HUES64 (cell line): ENCODE measurements around the gene TSPAN9.

Source experiments
- H3K27ac ChIP-seq: 2 replicates; pipeline ENCODE4 v1.7.0; 2013; ENCODE audit warnings: low read depth, low read length, inconsistent platforms
- H3K27me3 ChIP-seq: 2 replicates; pipeline ENCODE4 v1.6.1; 2013; ENCODE audit warnings: mild to moderate bottlenecking, low read length; ENCODE audit not compliant: insufficient read depth
- H3K36me3 ChIP-seq: 2 replicates; pipeline ENCODE4 v1.6.1; 2013; ENCODE audit warnings: mild to moderate bottlenecking, low read length; ENCODE audit not compliant: insufficient read depth
- H3K4me1 ChIP-seq: 2 replicates; pipeline ENCODE4 v1.6.1; 2013; ENCODE audit warnings: mild to moderate bottlenecking, low read length, moderate library complexity; ENCODE audit not compliant: insufficient read depth
- H3K4me3 ChIP-seq: 2 replicates; pipeline ENCODE4 v1.5.1; 2013; ENCODE audit warnings: mild to moderate bottlenecking, low read length, moderate library complexity
- H3K9ac ChIP-seq: 2 replicates; pipeline ENCODE4 v1.6.1; 2013; ENCODE audit warnings: mild to moderate bottlenecking, low read depth, low read length
- H3K9me3 ChIP-seq: 2 replicates; pipeline ENCODE4 v1.6.1; 2013; ENCODE audit warnings: low read depth, low read length; ENCODE audit not compliant: insufficient read depth
- WGBS: fragments of 150-250, 120-280 bp; methylation state at CpG from one replicate; pipeline ENCODE4 v1.1.7; 2013; ENCODE audit warnings: missing lambda C conversion rate; 5-methylcytosine and 5-hydroxymethylcytosine counted together

The TSPAN9 gene

GRCh38 chr12:3292677-3293412 lies 215.7 kb downstream of the TSPAN9 start:
- Histone ChIP-seq H3K4me3 (no peak overlapping the region), H3K27me3 (no peaks in the 10 kb centered on the region; the same call in 1 of the 2 replicates), H3K27ac (no peak overlapping the region), H3K4me1 (no peaks in the 10 kb centered on the region), H3K36me3 (no peaks in the 10 kb centered on the region), H3K9me3 (no peaks in the 10 kb centered on the region), H3K9ac (no peak overlapping the region)
- WGBS: 91% methylated on average over 12 of the region's 12 CpGs

DNA sequence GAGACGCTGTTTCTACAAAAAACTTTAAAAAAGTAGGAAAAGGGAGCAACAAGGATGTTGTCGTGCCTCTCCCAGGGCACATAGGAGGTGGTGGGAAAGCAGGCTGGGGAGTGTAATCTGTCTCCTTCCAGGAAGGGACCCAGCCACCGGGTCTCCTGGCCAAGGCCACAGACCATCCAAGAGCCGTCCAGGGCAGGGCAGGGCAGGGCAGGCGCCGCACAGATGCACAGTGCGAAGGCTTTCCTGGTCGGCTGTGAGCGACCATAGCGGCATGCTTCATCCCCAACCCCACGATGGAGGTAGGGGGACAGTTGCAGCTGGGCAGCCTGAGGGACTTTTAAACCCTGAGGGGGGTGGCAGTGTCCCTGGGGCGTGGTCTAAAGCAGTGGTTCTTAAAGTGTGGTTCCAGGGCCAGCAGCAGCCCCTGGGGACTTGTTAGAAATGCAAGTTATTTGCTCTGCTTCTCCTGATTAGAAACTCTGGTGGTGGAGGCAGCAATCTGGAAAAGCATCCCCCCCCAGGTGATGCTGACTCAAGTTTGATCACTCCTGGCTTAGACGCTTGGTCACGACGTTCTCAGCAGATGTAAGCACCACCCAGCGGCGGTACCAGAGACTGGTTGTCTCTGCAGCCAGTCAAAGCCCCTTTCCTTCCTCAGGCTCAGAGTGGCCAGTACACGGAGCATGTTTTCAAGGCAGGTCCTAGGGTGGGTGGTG lies 216.4 kb downstream of the TSPAN9 start:
- Histone ChIP-seq H3K27ac (no peak overlapping the region), H3K27me3 (no peaks in the 10 kb centered on the region; the same call in 1 of the 2 replicates), H3K36me3 (no peaks in the 10 kb centered on the region), H3K4me3 (no peak overlapping the region), H3K4me1 (no peaks in the 10 kb centered on the region), H3K9me3 (no peaks in the 10 kb centered on the region), H3K9ac (no peak overlapping the region)
- WGBS: 90% methylated on average over 18 of the region's 18 CpGs

DNA sequence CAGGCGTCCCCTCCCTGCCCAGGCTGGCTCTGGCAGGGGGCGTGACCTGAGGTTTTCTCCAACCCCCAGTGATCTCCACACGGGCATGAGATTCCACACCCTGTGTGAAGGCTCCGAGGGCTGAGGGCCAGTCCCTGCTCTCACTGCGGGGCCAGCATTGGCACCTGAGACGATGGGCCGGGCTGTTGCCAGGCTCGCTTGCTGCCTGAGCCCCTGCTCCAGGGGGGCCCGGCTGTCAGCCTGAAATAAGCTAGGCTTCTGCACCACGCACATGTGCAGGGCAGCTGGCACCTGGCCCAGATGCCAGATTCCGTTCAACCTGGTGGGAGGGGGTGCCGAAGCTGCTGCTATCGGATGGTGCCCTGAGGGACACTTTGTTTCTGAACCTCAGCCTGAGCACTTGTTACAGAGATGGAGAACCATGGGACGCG lies 217.3 kb downstream of the TSPAN9 start:
- Histone ChIP-seq H3K9ac (no peak overlapping the region), H3K27ac (no peak overlapping the region)

GRCh38 chr12:3295225-3295624 lies 218.0 kb downstream of the TSPAN9 start:
- Histone ChIP-seq H3K27ac (no peak overlapping the region), H3K4me3 (no peak overlapping the region), H3K9me3 (no peaks in the 10 kb centered on the region), H3K9ac (no peak overlapping the region), H3K4me1 (peaks cover 3% of the 10 kb centered on the region), H3K36me3 (no peaks in the 10 kb centered on the region), H3K27me3 (peaks cover 4% of the 10 kb centered on the region)
- WGBS: 96% methylated on average over 8 of the region's 8 CpGs

More for the DNA sequence above, 217.3 kb downstream of the TSPAN9 start:
- Histone ChIP-seq H3K36me3 (no peaks in the 10 kb centered on the region), H3K4me3 (no peak overlapping the region), H3K27me3 (peaks cover 4% of the 10 kb centered on the region), H3K4me1 (no peaks in the 10 kb centered on the region), H3K9me3 (no peaks in the 10 kb centered on the region)
- 85% methylated on average over 15 of the region's 15 CpGs for WGBS

DNA sequence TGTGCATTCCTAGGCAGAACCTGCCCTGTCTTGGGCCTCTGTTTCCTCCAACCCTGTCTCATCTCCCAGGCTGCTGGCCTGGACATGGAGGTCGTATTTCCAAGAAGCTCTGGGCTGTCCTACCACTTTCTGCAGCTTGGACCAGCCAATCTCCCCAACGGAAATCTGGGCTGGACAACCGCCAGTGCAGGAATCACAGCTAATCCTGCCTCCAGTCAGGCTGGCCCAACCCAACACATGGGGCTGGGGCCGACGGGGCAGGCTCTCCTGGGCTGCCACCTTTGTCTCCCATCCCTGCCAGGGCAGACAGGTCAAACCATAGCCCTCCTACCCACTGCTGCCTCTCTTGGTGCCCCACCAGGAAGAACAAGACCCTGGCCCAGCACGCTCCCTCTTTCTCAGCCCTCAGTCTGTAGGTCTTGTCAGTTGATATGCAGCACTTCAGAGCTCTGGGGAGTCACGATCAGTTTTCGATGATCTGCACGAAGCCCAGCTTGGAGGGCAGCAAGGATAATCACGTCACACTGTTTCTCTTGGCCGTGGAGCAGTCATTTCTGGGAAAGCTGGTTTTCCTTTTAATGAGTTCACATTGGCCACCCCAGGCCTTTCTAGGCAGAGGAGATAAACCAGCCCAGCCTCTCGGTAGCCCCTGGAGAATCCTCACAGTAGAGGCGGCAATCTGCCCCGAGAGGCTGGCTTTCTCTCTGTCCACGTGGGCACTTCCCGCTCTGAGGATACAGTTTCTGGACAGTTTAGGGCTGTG lies 218.6 kb downstream of the TSPAN9 start:
- peaks cover 5% of the 10 kb centered on the region for H3K4me1 ChIP-seq
- H3K36me3 ChIP-seq: no peaks in the 10 kb centered on the region
- no peaks in the 10 kb centered on the region for H3K9me3 ChIP-seq
- H3K27me3 ChIP-seq: peaks cover 4% of the 10 kb centered on the region
- no peak overlapping the region for H3K9ac ChIP-seq
- 90% methylated on average over 16 of the region's 16 CpGs for WGBS
- no peak overlapping the region for H3K4me3 ChIP-seq
- no peak overlapping the region for H3K27ac ChIP-seq

- no peaks in the 10 kb centered on the region for H3K9me3 ChIP-seq
- no peak overlapping the region for H3K27ac ChIP-seq
- peaks cover 5% of the 10 kb centered on the region for H3K4me1 ChIP-seq
- 93% methylated on average over 6 of the region's 6 CpGs for WGBS
- H3K36me3 ChIP-seq: no peaks in the 10 kb centered on the region
- H3K4me3 ChIP-seq: no peak overlapping the region
- H3K27me3 ChIP-seq: peaks cover 4% of the 10 kb centered on the region
- H3K9ac ChIP-seq: no peak overlapping the region
Observed at GRCh38 chr12:3296409-3296701, 219.2 kb downstream of the TSPAN9 start.

DNA sequence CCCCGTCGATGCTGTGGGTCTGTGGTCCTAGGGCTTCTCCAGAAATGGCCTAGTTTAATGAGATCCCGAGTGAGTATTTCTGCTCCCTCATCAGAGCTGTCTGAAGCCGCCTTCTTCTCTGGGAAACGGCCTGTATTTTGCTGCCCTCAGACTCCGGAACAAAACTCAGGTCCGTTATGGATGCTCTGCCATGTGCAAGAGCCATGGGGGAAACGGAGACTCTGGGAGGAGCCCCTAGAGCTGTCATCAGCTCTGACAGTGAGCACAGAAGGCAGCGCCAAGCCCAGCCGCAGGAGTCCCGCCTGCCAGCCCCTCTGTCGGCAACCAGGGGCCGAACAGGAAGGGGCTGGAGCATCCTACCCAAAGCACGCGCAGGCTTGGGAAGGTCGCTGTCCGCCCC lies 221.4 kb downstream of the TSPAN9 start:
- no peak overlapping the region for H3K4me3 ChIP-seq
- H3K27me3 ChIP-seq: peaks cover 4% of the 10 kb centered on the region
- WGBS: 83% methylated on average over 17 of the region's 17 CpGs
- no peak overlapping the region for H3K9ac ChIP-seq
- no peaks in the 10 kb centered on the region for H3K36me3 ChIP-seq
- H3K27ac ChIP-seq: no peak overlapping the region
- H3K9me3 ChIP-seq: no peaks in the 10 kb centered on the region
- H3K4me1 ChIP-seq: peaks cover 5% of the 10 kb centered on the region

GRCh38 chr12:3299929-3300832 lies 223.0 kb downstream of the TSPAN9 start:
- Histone ChIP-seq H3K4me1 (peaks cover 5% of the 10 kb centered on the region), H3K9me3 (no peaks in the 10 kb centered on the region), H3K27ac (no peak overlapping the region), H3K27me3 (peaks cover 4% of the 10 kb centered on the region), H3K9ac (no peak overlapping the region), H3K36me3 (no peaks in the 10 kb centered on the region), H3K4me3 (peak overlapping the region; percentile 31)
- 5% methylated on average over 32 of the region's 32 CpGs for WGBS

DNA sequence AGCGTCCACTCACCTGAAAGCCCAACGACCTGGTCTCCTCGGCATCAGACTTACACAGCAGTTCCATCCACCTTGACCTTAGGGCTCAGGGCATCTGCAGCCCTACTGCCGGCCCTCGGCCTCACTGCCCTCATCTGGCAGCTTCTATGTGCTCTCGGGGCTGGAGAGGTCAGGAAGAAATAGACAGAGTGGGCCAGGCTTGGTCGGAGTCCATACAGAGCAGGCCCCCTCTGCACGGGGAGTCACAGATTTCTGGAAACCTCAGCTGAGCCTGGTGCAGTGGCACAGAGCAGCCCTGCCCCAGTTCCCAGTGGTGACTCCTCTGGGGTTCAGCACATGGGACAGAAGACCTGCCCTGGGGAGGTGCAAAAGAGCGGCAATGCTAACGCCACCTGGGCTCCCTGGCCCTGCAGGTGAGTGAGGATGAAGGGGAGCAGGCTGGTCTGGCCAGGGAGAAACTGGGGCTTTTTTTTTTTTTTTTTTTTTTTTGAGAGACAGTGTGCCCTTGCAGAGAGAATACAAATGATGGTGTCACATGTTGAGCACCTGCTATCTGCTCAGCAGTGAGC lies 223.7 kb downstream of the TSPAN9 start:
- Histone ChIP-seq H3K4me3 (no peak overlapping the region), H3K27me3 (peaks cover 4% of the 10 kb centered on the region), H3K27ac (no peak overlapping the region), H3K36me3 (no peaks in the 10 kb centered on the region), H3K9me3 (no peaks in the 10 kb centered on the region), H3K9ac (no peak overlapping the region), H3K4me1 (peaks cover 5% of the 10 kb centered on the region)
- 70% methylated on average over 9 of the region's 10 CpGs for WGBS

GRCh38 chr12:3302401-3303041 lies 225.3 kb downstream of the TSPAN9 start:
- Histone ChIP-seq H3K4me3 (no peak overlapping the region), H3K36me3 (no peaks in the 10 kb centered on the region), H3K27me3 (peaks cover 4% of the 10 kb centered on the region; the same call in 1 of the 2 replicates), H3K27ac (no peak overlapping the region), H3K9ac (no peak overlapping the region), H3K9me3 (no peaks in the 10 kb centered on the region), H3K4me1 (peaks cover 5% of the 10 kb centered on the region)
- WGBS: 94% methylated on average over 14 of the region's 16 CpGs
